HTERT RPE-1 (cell line): ENCODE results near the gene UBAP1.
"Not testable (repeated sequence)": the region's sequence is repeated elsewhere in the genome, so short reads cannot be mapped to it uniquely, and the experiment has no call there.

Source experiments
- in situ Hi-C: fragments of 300-500 bp; cut with MboI; formaldehyde crosslinking; loops from 4 replicates; pipeline ENCODE4 v1.14.3; 2020; ENCODE audit warnings: low sequenced_read_pairs

The UBAP1 gene

GRCh38 chr9:34178436-34179212 lies at the start of gene UBAP1:
UBAP1 (plus strand) TSS chr9:34179043; CDS start chr9:34220915, 41,872 bp downstream.
- in situ Hi-C loops: no loop called here

GRCh38 chr9:34131571-34131970 lies 47.3 kb upstream of the UBAP1 start:
- in situ Hi-C loops: no loop called here

DNA sequence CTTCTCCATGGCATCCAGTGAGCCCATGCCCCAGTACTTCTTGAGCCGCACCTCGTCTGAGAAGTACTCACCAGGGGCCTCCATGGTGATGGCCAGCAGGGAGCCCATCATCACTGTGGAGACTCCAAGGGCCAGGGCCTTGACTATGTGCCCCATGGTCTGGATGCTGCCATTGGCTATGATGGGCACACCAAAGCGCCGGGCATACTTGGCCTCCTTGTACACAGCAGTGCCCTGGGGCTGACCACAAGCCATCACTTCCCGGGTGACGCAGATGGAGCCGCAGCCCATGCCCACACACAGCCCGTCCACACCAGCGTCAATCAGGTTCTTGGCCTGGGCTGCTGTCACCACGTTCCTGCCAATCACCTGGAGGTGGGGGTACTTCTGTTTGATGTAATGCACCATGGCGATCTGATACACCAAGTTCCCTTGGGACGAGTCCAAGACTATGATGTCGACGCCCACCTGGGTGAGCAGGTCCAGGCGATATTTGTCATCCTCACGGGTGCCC lies 45.4 kb upstream of the UBAP1 start:
- in situ Hi-C loops: no loop called here

- in situ Hi-C loops: no loop called here
These were observed 44.3 kb upstream of the UBAP1 start for GRCh38 chr9:34134521-34134920.

- in situ Hi-C loops: not testable (repeated sequence)
These were observed 40.2 kb upstream of the UBAP1 start for GRCh38 chr9:34138644-34139043.

- in situ Hi-C loops: no loop called here
These were observed 39.2 kb upstream of the UBAP1 start for GRCh38 chr9:34139477-34140146.

GRCh38 chr9:34140853-34141252 lies 38.0 kb upstream of the UBAP1 start:
- in situ Hi-C loops: no loop called here

- in situ Hi-C loops: no loop called here
These were observed 35.7 kb upstream of the UBAP1 start for GRCh38 chr9:34143116-34143515.

DNA sequence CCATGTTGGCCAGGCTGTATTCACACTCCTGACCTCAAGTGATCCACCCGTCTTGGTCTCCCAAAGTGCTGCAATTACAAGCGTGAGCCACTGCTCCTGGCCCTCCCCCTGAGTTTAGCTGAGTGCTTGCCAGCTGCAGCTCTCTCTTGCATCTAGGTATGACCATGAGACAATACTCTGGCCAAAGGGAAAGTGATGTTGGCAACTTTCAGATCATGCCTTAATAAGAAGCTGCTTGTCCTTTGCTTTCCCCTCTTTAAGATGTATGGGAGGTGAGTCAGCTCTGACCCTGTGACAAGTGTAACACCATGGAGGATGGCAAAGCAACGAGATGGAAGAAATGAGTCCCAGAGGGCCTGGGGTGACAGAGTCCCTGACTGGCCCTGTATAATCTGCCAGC lies 33.7 kb upstream of the UBAP1 start:
- in situ Hi-C loops: no loop called here

GRCh38 chr9:34151398-34151797 lies 27.4 kb upstream of the UBAP1 start:
- in situ Hi-C loops: no loop called here

DNA sequence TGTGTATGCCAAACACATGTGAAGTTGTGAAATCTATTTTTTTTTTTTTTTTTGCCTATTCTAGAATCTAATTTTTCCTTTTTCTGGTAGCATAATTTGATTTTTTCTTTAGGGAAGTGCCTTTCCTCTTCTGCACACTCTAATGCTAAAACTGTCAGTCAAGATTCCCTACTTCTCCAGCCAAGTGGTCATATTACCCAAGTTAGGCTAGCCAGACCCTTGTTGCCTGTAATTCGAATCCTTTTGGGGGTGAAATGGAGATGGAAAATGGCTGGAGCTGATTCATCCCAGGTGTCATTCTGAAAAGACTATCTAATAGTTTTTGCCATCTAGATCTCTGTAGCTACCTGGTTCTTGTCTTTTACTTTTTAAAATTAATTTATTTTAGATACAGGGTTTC lies 24.8 kb upstream of the UBAP1 start:
- in situ Hi-C loops: no loop called here

- in situ Hi-C loops: no loop called here
These were observed 21.5 kb upstream of the UBAP1 start for GRCh38 chr9:34157318-34157717.

GRCh38 chr9:34157898-34158297 lies 20.9 kb upstream of the UBAP1 start:
- in situ Hi-C loops: no loop called here

GRCh38 chr9:34158362-34158869 lies 20.4 kb upstream of the UBAP1 start:
- in situ Hi-C loops: no loop called here

GRCh38 chr9:34163434-34163833 lies 15.4 kb upstream of the UBAP1 start:
- in situ Hi-C loops: no loop called here

DNA sequence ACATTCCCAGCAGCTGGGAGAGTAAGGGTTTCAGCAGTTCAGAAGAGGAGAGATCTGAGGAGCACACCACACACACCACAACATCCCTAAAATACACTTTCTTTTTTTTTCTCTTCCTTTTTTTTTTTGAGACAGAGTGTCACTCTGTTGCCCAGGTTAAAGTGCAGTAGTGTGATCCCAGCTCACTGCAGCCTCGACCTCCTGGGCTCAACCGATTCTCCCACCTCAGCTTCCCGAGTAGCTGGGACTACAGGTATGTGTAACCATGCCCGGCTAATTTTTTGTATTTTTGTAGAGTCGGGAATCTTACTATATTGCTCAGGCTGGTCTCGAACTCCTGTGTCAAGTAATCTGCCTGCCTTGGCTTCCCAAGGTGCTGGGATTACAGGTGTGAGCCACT lies 9.7 kb upstream of the UBAP1 start:
- in situ Hi-C loops: no loop called here

GRCh38 chr9:34170237-34170991 lies 8.4 kb upstream of the UBAP1 start:
- in situ Hi-C loops: no loop called here

GRCh38 chr9:34171753-34172535 lies 6.9 kb upstream of the UBAP1 start:
- in situ Hi-C loops: no loop called here

DNA sequence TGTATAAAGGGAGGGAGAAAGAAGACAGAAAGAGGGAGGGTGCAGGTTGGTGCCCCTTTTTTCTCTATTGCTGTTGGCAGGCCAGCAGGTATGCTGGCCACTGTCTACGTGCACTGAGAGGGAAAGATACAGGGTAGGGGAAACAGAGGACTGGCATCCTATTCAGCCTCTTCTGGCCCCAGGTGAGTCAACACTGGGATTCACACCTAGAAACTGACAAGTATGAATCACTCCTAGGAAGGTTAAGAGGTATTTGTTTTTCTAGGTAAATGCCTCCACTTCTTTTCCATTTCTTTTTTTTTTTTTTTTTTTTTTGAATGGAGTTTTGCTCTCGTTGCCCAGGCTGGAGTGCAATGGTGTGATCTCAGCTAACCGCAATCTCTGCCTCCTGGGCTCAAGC lies 2.8 kb upstream of the UBAP1 start:
- in situ Hi-C loops: no loop called here

GRCh38 chr9:34177593-34178435 lies 1.0 kb upstream of the UBAP1 start:
- in situ Hi-C loops: no loop called here
